Globus pallidus (tissue), 1 donor: Measurements from ENCODE around the gene ZNF407.
A peak's percentile ranks its signal among the peaks of the same experiment; 100 is the strongest.

Experiments used
- DNase-seq: peaks from one replicate; pipeline ENCODE4 v3.0.0-alpha.2; 2015; ENCODE audit warnings: low spot score

Gene ZNF407

GRCh38 chr18:75010689-75011088, 413.0 kb downstream of the ZNF407 start:
- no peak for DNase-seq

DNA sequence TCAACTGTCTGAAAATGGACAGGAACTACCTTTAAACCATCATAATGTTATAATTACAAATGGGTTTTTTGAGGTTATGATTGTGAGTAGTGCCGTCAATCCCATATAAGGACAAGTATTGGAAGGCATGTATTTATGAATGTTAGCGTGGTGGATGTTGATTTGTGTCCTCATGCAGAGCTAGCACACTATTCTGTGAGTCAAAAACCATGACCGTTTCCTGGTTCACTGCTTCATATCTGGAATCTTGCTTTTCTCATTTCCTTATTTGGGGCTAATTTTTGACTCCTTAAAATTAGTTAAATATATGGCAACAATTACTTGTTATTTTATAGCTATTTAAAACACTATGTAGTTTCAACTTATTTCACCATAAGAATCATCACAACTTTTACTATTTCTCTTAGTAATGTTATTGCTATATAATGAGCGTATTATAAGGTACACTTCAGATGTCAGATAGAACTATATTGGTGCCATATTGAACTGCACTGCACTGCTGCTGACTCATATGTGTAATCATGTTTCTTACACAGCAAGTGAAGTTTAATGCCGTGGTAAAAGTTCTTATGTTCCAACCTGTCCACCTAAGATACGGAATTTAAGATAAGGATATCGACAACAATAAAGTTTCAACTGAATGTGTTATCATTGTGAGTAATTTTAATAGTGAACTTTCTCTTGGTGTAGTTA, 418.5 kb downstream of the ZNF407 start:
- no peak for DNase-seq

DNA sequence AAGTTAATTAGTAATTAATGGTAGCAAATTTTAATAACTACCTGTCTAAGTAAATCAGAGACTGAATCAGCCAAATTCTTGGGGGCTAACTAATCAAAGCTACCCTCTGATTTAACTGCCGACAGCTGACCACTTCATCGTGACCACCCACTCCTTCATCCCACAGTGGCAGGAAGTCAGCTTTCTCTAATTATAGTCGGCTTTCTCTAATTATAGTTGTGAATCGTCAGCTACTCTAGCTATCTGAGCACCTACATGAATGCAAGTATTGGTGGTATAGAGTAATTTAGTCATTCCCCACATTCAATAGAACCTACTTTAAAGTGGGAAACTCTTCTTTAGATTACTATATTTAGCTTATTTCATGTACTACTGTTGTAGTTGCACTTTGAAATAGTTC, 425.8 kb downstream of the ZNF407 start:
- DNase-seq: no peak

DNA sequence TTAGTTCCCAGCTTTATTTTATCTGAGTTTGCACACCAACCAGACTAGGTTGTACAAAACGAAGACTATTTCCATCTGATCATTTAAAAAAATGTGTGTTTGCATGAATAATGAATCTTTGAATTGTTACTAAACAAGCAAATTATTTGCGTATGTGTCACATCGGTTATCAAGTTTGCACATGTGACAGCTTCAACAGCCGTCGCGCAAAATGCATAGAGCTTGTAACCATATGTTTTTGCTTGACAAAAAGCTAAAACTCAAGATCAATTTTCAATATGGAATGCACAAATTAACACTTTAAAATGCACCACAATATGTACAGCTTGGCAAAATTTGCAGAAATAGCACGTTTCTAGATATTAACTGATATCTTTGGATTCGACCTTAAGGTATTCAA, 427.2 kb downstream of the ZNF407 start:
- DNase-seq: no peak

DNA sequence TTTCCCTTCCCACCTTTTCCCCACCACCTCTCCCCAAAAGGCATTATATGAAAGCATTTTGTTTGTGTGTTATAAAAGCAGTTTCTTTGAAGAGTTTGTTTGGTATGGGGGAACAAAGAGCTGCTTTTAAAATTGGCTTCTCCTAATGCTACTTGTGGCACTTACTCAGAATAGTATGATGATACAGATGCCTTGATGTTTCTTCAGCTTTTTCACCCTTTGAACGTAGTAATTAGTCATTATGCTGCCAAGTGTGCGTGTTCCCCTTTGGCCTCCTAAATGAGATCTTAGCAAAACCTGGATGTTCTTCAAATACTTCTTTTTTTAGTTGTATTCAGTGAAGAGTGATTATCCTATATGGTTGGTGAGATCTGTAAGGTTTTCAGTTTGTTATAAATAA, 427.9 kb downstream of the ZNF407 start:
- DNase-seq: no peak

DNA sequence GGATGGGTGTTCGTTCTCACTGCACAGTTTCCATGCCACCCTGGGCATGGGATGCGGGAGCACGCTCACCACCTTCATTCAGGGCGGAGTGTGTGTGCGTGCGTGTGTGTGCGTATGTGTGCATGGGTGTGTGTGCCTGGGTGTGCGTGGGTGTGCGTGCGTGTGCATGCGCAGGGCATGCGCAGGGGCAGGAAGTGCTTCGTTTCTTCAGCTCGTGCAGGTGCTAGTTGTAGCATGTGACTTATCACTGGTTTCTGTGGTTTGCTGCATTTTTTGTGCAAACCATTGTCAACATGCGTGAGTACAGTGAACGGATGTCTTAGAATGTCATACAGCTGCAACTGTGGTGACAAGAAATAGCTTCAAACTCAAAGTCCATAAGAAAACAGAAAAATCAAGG, 431.8 kb downstream of the ZNF407 start:
- DNase-seq: no peak

GRCh38 chr18:75031717-75032317, 434.1 kb downstream of the ZNF407 start:
- DNase-seq: no peak

DNA sequence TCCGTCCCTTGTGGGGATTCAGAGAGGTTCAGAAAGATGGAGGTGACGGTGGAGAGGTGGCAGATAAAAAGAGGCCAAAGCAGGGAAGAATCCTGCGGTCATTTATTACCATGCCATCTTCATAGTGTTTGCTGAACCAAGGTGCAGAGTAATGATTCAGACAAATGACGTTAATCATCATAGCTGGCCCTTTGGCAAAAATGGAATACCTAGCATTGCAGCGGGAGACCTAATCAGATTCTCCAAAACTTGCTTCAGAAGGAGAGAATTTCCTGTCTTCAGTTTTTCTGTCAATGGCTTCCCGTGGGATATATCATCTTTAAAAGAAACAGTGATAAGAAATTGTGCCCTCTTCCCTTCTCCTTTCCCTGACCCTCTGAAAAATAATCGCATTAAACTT, 435.8 kb downstream of the ZNF407 start:
- no peak for DNase-seq

- no peak for DNase-seq
Measured at GRCh38 chr18:75034937-75035336, 437.3 kb downstream of the ZNF407 start.

DNA sequence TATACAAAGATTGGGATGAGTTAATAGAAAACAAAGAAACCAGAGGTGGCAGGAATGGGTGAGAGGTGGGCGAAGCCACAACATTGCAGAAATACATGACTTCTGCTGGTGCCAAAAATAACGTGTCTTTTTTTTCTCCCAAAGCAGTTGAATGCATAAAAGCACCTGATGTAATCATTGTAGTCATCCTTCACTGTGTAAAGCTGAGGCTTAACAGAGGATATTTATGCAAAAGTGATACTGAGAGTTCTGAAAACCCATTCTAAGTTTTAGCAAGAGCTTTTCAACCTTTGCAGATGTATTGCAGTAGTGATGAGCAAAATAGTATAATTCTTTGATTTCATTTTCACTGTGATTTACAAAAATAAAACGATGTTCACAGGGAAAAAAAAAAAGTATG, 438.3 kb downstream of the ZNF407 start:
- no peak for DNase-seq

DNA sequence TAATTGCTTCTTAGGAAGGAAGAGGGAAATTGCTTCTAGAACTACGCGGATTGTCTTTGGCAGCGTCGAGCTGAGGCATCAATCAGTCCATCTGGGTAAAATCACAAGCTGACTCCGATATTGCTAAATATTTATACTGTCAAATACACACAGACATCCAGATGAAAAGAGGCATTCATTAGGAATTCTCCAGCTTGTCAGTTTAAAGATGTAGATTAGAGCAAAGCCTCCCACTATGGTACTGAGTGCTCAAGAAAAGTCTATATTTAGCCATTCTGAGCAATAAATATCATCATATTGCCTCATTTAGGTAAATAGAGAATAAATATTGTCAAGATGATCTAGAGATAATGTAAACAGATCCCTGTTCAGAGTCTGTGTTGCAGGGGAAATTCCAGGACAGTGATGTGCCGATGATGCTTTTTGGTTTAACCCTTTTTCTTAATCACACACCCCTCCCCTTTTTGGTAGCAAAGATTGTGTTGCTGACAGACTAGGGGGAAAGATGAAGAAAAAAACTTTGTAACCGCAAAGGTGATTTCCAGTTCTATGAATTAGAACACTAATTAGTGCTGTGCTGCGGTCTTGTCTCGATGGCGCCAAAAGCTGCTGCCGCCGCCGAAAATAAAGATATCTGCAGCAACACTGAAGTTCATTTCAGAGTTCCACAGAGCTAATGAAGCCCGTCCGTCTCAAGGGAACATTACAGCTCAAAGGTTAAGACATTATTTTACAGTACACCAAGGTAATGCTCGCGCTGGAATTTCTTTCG, 439.4 kb downstream of the ZNF407 start:
- DNase-seq: no peak

DNA sequence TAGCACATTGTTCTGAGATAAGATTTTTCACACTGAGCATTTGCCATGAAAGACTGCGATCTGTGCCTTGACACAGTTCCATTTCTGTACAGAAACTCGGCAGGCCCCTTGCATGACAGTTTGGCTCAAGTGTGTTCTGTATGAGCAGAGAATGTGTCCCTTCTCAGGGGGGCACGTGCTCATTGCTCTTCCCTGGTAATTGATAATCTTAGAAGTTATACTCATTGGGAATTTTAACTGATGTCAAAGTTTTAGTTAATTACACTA, 440.0 kb downstream of the ZNF407 start:
- DNase-seq: no peak

- DNase-seq: no peak
Measured at GRCh38 chr18:75041586-75041985, 443.9 kb downstream of the ZNF407 start.

- no peak for DNase-seq
Measured at GRCh38 chr18:75043478-75043877, 445.8 kb downstream of the ZNF407 start.

DNA sequence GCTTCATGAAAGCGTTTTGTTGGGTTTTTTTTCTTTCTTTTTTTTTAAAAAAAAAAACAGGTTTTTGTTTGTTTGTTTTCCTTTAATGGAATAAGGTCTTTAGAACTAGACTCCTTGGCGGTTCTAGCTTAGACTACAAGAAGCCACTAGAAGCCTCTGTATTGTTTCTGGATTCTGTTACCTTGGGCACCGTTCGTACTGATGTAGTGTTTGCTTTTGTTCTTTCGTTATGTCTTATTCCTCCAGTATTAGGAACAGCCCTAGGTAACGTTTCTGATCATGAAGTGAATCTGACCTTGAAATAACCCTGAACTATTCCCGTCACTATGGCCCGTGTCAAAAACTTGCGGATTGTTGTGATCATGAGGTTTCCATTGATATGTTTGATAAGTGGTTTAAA, 446.6 kb downstream of the ZNF407 start:
- no peak for DNase-seq

GRCh38 chr18:75044791-75045190, 447.1 kb downstream of the ZNF407 start:
- DNase-seq: no peak

DNA sequence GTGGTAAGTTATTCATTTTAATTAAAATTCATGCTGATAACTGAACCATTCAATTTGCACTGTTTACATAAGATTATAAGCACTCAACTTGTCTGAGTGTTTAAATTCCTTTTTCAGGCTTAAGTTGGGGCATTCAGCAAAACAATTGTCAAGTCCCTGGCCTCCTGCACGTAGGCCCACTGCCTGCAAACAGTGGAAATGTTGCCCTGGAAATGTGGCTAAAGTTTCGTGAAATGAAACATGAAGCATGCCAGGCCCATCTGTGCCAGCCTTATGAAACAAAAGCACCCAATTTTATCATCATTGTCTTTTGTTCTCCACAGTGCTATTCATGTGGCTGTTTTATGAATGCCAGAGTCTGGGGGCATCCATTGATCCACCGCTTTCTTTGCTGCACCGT, 447.6 kb downstream of the ZNF407 start:
- peak; percentile 34 for DNase-seq

GRCh38 chr18:75047240-75047961, 449.7 kb downstream of the ZNF407 start:
- DNase-seq: no peak

DNA sequence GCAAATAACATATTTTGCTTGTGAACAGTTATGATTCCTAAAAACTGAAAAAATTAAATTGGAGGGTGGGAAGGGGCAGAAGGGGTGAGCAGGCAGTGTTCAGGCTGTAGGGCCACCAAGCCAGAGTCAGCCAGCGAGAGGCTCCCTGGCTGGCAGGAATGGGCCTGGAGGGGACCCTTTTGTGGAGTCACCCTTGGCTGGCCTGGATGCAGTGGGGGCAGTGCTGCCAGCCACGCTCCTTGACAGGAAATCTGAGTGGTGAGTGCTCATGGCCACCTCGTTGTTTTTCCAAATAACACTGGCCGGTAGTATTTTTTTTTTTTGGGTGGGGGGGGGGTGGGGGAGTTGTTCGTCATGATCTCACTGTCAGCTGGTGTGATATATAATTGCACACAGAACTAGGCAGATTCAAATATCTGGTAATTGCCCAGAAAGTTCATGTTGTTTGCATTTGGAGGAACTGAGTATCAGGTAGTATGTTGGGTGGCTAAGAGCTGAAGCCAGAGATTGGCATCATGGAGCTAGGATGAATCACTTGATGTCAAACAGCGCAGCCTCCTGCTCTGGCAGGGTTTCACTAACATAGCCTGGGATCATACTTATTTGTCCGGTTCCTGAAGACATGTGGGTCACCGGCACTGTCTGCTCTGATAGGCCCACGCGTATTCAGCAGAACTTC, 451.2 kb downstream of the ZNF407 start:
- DNase-seq: no peak

- no peak for DNase-seq
Measured at GRCh38 chr18:75049455-75049789, 451.8 kb downstream of the ZNF407 start.

DNA sequence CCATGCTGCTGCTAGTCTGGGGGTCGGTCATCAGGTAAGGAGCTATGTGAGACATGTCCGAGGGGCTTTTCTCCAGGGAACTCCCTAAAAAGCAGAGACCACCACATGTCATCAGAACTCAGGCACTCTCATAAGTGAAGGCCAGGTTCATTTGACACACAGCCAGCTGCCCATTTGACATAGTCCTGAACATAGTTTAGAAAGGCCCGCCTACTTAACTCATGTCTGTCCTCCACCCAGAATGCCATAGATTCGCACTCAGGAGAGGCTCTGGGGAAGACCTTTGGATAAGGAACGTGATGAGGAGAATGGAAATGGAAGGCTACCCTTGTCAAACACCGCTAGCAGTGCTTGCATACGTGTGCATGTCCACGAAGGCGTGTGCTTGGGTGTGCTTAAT, 454.1 kb downstream of the ZNF407 start:
- DNase-seq: no peak

GRCh38 chr18:75052475-75052874, 454.8 kb downstream of the ZNF407 start:
- no peak for DNase-seq
